ENCODE data around the gene CCL24.

DNA sequence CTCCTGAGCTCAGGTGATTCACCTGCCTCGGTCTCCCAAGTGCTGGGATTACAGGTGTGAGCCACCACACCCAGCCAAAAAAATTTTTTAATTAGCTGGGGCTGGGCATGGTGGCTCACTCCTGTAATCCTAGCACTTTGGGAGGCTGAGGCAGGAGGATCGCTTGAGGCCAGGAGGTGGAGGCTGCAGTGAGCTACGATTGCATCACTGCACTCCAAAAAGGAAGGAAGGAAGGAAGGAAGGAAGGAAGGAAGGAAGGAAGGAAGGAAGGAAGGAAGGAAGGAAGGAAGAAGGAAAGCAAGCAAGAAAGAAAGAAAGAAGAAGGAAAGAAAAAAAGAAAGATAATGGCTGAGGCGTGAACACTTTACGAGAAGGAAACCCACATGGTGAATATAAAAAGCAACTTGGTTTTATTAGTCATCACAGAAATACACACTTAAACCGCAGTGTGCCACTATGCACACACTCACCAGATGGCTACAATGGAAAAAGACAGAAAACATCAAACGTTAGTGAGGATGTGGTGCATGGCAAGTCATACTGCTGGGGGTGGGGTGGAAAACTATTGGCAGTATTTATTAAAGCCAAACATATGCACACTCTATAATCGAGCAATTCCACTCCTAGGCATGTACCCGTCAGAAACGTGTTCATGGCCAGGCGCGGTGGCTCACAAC, 37.2 kb downstream of the CCL24 start:
- TF ChIP-seq, protein P1, sequence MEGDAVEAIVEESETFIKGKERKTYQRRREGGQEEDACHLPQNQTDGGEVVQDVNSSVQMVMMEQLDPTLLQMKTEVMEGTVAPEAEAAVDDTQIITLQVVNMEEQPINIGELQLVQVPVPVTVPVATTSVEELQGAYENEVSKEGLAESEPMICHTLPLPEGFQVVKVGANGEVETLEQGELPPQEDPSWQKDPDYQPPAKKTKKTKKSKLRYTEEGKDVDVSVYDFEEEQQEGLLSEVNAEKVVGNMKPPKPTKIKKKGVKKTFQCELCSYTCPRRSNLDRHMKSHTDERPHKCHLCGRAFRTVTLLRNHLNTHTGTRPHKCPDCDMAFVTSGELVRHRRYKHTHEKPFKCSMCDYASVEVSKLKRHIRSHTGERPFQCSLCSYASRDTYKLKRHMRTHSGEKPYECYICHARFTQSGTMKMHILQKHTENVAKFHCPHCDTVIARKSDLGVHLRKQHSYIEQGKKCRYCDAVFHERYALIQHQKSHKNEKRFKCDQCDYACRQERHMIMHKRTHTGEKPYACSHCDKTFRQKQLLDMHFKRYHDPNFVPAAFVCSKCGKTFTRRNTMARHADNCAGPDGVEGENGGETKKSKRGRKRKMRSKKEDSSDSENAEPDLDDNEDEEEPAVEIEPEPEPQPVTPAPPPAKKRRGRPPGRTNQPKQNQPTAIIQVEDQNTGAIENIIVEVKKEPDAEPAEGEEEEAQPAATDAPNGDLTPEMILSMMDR (IDR thresholded peaks at IDR 0.05; ENCODE audit: low read depth, low read length, poor library complexity, severe bottlenecking), result no peak
- no peak for TF ChIP-seq EZH2phosphoT487 (IDR thresholded peaks at IDR 0.05; ENCODE audit: borderline replicate concordance, low read length)

All from DOHH2 (cell line).